CD4-positive, alpha-beta T cell treated with Interleukin-15 for 1 hour (primary cell): ENCODE measurements around the gene DDX41.
A peak's percentile ranks its signal among the peaks of the same experiment; 100 is the strongest.

Experiments
- DNase-seq: peaks from one replicate; pipeline ENCODE4 v3.0.0-alpha.2; 2020

Gene DDX41

DNA sequence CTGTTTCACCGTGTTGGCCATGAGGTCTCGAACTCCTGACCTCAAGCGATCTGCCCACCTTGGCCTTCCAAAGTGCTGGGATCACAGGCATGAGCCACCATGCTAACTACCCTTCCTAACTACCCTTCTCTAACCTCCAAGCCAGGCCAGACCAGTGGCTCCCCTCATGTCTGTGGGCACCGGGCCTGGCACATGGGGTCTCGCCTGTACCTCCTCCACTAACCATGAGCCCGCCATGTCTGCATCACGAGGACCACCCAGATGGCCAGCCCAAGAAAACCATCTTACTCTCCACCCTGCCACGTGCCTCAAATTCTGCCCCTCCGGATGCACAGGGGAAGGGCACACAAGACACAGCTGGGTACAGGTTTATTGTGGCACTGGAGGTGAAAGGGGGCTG, 33.7 kb downstream of the DDX41 start:
- no peak for DNase-seq

DNA sequence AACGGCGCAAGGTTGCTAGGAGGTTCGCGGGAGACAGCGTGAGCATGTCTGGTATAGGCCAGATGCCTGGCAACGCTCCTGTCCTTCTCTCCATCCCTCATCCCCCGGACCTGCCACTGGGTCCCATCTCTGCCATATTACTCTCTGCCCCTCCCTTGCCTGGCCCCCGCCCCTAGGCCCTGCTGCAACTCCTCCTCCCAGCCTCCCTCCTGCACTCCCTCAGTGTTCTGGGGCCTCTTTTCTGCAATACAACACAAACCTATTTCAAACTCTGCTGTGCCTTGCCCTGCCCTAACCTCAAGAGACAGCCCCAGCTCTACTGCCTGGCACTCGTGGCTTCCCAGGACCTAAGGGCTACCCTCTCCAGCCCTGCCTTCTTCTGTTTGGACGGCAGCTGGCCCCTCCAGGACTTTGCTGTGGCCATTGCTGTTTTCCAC, 34.4 kb downstream of the DDX41 start:
- DNase-seq: no peak

DNA sequence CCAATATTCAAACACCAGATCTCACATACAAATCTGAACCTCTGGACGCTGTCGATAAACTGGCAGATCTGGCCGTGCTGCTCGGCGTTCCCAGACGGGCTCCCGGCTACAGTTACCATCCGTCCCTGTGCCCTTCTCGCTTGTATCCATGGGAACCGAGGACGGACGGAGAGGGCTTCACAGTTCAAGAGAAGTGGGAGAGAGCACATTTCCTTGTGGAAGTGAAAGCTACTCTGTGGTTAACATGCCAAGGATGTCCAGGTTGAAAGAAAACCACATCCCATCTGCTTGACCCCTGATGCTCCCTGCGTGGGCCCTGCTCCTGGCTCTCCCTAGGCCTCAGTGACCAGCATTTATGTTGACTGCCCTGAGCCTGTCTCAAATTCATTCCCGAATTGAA, 37.0 kb downstream of the DDX41 start:
- DNase-seq: no peak

DNA sequence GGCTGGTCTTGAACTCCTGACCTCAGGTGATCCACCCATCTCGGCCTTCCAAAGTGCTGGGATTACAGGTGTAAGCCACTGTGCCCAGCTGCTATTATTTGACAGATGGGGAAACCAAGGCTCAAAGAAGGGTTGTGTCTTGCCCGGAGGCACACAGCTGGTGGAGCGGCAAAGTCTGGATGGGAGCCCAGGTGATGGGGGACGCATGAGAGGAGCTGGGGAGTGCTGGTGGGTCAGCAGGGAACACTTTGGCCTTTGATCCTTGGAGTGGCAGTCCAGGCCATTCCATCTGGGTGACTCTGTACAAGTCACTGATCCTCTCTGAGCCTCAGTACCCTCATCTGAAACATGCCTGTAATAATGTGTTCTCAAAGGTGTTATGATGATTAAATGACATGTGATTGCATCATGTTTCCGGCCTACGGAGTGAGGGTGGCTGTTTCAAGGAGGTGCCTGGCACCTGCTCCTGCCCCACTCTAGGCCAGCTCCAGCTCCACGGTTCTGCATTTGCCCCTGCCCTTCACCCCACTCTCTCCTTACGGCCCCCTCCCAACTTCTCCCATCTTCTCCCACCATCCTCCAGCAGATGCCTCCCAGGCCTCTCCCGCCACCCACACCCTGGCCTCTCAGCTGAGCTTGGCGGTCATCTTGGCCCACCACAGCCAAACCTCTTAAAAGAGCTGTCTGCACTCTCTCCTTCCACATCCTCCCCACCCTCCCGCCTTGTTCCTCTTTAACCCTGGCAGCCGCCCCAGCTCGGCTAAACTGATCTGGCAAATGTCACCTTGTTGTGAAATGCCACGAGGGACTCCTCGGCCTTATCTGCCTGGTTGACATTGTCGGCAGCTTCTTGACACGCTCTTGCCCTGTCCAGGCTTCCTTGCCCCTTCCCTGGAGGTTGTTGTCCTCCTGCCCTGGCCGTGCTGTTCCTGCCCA, 37.8 kb downstream of the DDX41 start:
- peak; percentile 59 for DNase-seq

DNA sequence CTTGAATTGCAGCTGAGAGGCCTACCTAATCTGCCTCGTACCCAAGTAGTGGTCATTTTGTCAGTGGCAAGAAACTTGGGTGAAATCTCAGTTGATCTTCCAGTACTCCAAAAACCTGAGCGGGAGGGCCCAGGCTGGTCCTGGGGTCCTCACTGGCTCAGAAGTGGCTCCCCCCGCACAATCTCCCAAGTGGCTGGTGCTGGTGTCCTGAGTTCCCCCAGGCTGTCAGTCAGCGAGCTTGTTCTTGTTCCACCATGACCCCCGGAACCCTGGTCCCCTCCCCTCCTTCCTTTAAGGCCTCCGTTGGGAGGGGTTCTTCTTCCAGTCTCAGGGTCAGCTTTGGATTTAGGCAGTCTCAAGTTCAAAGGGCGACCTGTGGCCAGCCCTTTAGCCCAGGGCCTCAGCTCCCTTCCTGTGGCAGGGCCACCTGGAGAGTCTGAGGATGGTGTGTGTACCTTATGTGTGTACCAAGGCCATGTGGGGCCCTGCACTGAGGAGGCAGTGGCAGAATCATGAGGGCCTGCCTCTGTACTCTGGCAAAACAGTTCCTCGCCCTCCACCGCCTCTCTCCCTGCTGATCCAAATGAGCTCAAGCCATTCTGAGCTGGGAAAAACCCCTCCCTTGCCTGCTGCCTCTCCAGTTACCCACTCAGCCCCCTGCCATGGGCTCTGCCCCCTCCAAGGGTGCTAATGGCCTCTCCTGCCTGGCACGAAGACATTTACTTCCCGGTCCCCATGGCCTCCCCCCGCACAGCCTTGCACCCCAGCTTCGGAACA, 38.9 kb downstream of the DDX41 start:
- DNase-seq: no peak

DNA sequence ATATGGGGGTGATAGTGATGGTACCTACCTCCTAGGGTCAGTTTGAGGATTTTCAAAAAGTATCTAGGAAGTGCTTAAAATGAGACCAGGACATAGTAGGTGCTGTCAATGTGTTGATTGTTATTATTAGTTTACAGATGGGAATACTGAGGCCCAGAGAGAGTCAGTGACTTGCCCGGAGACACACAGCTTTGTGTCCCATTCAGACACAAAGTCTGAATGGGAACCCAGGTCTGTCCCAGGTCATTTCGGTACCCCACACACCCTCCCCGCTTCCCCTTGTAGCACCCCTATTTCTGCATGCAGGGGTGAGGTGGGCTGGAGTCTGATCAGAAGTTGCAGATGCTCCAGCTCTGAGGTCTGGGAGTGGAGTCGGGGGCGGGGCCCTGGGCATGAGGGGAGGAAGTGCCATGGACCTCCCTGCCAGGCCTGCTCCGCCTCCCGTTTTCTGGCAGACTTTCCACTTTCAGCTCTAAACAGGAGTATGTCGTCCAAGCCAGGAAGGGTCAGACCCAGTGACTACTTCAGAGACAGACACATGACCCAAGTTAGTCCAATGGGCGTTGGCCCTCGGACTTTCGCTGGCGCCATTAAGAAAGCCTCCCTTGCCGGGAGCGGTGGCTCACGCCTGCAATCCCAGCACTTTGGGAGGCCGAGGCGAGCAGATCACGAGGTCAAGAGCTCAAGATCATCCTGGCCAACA, 40.1 kb downstream of the DDX41 start:
- no peak for DNase-seq

DNA sequence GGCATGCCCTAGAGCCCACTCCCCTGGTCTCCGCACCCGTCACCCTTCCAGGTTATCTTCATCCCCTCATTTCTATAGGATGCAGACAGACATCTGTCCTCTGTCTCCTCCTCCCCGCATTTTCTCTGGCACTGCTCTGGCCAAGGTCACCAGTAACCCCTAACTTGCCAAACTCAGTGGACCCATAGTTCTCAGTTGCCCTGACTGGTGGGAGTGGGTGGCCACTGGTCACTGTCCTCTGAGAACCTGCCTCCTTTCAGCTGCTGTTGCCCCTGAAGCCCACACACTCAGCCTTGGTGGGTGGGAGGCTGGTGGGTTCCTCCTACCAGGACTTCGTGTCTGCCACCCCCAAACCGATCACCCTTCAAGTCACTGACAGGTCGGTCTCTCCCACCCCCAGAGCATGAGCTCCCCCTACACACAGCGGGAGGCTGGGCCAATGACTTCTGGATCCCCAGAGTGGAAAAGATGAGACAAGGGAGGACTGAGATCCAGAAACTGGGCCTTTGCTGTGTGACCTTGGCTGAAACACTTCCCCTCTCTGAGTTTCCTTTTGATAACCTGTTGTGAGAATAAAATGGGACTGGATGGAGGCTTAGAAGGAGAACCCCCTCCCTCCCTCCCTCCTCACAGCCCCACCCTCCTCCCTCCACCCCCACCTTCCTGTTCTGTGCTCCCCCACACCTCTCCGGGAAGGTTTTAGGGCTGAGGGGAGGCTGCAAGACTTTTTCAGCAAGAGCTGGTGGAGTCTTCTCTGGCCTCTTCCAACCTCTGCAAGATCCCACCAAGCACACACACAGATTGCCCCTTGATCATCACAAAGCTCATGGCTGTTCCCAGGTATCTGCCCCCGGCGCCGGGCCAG, 41.0 kb downstream of the DDX41 start:
- DNase-seq: no peak

DNA sequence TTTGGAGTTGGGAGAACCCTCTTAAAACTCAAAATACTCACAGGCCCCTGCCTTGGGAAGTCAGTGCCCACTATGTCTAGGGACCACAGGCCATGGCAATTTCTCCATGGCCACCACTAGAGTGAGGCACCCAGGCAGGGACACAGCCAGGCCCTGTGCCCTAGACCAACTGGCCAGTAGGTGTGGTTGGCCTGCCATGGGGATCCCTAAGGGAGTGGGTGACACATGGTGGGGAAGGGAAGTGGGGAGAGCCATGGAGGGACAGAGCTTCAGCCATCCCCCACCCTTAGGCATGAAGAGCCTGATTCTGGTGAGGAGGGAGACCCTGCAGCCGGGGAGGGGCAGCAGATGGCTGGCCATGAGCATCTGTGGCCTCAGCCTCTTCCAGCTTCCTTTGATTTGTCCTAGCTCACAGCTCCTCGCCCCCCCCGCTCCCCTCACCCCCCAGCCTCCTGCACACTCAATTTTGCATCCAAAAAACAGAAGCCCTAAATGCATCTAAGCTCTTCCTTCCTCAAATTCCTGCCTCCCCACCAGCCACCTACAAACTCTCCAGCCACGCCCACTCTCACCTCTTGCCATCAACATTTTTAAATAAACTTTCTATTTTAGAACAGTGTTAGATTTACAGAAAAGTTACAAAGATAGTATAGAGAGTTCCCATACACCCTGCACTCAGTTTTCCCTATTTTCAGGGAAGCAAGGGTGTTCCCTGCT, 41.8 kb downstream of the DDX41 start:
- DNase-seq: no peak

DNA sequence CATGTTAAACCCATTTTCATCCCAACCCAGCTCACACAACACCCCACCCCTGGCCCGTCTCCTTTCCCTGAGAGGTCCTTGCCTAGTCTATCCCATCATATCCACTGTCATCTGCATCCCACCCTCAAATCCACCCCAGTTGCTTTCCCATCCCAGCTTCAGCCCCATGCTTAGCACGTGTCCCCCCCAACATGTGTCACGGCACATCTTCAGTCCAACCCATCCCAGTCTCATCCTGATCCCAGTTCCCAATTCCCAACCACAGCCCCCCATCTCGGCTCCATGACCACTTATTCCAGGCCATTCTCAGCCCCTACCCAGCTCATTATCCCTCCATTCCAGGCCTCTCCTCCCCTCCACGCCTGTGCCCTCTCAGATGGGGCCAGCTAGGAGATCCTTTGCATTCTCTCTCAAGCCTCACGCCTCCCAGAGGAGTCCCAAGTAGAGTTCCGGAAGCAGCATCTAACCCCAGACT, 42.7 kb downstream of the DDX41 start:
- no peak for DNase-seq

DNA sequence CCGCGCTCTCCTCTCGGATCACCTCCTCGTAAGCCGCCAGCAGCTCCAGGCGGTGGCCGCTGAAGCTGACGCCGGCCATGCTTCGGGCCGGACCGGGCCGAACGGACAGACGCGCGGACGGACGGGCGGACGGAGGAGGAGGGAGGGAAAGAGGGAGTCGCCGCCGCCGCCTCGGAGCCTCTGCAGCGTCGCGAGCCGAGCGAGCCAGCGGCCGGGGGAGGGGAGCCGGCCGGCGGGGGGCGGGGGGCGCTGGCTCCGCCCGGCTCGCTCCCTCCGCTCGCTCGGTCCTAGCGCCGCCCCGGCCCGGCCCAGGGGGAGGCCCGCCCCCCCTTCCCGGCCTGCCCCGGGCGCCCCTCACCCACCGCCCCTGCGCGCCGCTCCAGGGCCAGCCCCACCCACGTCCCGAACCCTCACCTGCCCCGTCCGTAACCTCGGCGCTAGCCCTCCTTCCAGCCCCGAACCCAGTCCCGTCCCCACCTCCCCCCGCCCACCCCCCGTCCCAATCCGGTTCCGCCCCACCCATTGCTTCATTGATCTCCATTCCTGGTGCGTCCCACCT, 43.2 kb downstream of the DDX41 start, which contains the start of gene DBN1:
Gene DBN1, minus strand, starts transcription at position 192 of the 559 bp plus-strand sequence. Its CDS starts 113 bp downstream, at position 79.
- DNase-seq: no peak

DNA sequence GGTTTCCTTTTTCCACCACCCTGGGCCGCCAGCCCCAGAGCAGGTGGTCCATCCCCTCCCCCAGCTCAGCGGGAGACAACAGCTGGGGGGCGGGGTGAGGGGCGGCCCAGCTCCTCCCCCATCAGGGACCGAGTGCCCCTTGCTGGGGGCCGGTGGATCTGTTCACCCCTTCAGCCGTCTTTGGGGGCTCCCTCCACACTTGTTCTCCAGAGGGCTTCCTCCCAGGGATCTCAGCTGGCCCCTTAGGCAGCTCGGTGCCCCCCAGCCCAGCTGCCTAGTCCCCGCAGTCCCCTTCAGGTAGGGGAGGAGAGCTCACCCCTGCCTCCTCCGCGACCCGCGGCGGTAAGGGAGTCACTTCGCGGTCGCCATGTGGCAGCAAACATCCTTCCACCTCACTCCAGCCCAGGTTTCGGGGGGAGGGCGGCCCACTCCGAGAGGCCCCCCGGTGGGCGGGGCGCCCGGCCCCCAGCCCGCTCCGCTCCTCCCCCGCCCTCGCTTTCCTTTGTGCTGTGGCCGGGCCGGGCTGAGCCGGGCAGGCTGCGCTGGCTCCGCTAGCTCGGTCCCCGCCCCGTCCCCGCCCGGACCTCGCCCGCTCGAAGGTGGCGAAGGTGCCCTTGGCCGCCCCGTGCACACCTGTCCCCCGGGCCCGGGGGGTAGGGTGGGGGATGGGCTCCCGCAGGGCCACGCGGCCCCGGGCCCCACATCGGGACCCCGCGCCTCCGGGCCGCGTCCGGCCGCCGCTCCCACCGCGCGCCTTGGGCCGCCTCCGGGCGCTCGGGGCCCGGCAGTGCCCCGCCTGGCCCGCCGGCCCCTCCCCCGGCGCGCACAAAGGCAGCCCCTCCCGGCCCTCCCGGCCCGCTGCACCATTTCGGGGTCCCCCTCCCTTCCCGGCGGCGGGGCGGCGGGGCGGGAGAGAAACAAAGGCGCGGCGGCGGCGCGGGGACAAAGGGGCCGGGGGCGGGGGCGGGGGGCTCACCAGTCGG, 44.0 kb downstream of the DDX41 start:
- DNase-seq: peak; percentile 69

DNA sequence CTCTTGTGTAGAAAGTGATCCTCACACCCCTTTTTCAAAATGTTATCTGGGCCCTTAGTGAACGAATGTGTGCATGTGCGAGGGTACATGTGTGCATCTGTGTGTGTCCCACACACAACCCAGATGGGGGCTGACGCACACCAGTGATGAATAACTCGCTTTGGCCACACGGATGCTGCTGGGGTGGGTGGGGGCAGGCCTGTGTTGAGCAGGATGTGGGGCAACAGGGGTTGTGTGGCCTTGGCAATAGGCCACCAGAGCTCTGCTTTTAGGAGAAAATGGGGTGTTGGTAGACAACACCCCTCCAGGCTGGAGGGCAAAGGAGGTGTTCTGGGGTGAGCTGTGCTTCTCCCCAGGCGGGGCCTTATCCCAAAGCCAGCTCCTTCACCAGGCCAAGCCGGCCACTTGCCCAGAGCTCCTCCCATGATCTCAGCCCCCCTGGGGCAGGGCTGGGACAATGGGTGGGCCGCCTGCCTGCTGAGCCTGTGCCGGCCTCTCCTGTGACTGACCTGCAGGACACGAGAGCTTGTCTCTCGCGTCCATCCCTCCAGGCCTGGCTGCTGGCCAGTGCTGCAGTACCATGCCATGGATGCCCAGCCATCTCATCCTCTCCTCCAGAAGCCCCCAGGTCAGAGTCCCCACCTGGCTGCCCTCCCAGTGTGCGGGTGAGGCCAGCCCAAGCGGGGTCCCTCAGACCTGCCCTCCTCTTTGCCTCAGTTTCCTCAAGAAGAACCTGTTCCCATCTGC, 45.0 kb downstream of the DDX41 start:
- DNase-seq: peak; percentile 38

DNA sequence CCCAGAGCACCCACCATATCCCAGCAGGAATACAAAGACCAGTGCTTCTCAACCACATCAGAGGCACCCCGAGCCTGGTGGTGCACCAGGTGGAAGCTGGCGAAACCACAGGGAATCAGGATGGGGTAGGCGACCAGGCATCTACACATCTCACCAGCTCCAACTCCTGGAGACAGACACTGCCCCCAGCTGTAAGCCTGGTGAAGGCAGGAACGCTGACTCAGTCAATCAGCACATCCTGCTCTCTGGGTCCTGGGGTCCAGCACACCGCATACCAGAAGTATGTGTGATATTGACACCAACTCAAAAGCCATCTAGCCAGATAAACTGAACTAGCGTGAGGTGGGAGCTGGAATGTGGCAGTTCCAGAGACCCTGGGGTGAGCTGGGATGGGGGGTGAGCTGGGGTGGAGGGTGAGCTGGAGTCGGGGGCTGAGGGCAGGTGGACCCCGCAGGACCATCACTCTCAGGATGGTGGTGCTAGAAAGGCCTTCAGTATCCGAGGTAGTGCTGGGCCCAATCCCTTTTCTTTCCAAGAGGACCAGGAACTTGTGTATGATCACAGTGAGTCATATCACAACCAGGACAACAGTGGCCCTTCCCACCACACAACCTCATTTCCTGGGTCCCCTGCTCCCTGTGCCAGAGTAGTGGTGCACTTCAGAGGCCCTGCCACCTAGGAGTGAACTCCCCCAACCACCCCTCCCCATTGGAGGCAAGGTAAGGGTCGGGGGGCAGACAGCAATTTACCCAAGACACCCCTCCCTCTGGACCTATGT, 45.8 kb downstream of the DDX41 start:
- no peak for DNase-seq

DNA sequence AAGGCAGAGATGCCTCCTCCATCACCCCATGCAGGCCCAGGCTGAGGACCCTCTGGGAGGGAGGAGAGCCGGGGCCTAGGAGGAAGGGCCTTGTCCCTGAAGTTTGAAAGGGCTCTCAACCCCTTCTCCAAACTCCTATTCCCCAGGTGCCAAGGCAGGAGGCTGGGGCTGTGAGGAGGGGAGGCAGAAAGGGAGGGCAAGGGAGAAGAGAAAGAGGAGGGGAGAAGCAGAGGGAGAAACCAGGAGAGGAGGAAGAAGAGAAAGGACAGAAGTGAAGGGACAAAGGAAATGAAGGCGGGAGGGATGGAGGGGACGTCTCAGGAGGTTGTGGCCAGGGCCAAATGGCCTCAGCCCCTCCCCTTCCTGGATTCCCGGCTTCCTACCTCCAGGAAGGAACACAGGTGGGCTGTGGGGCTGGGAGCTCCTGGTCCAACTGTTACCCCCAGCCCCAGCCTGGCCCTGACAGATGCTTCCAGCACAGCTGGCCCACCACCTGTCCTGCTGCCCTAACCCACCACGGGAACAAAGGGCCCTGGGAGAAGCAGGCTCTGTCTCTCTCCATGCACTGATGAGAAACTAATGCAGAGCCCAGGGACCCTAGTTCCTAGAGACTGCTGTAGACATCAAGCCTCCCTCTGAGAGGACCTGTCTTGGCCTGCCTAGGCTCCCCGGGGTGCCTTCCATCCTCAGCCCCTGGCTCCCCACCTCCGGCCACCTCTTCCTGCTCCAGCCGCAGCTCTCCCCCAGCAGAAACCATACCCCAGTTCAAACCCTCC, 46.8 kb downstream of the DDX41 start:
- no peak for DNase-seq

DNA sequence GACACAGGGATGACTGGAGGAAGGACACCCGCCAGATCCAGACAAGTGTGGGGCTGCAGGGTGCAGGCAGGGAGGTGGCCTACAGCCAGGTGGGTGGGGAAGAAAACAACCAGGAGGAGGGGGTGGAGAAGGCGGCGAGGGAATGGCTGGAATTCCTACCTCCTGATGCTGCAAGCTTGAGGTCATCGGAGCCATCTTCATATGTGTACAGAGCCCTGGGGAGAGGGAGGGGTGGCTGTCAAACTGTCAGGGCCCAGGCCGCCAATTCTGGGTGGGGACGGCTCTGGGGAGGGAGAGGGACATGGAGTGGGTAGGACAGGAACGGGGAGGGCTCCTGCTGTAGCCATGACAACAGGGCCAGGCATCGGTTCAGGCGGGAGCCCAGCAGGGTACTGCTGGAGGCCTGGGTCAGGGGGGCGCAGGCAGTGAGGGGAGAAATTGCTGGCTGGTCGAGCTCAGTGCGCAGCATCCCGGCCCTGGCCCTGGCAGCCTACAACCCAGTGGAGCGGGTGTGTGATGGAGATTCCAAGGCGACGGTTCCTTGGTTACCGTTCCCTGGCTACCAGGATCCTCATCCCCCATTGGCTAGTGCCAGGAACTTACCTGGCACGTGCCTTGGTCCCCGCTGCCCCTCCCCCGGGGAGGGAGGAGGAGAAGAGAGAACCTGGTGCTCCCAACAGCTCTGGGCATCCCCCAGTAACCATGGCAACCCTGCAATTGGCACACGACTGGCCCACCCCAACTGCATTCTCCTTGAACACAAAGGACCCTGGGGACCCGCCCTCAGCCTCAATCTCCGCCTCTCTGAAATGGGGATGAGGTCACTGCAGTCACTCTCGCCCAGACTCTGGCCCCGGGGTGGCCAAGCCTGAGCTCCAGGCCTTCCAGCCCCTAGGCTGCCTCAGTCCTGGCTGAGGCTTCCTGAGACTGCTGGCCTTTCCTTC, 47.8 kb downstream of the DDX41 start:
- DNase-seq: no peak

DNA sequence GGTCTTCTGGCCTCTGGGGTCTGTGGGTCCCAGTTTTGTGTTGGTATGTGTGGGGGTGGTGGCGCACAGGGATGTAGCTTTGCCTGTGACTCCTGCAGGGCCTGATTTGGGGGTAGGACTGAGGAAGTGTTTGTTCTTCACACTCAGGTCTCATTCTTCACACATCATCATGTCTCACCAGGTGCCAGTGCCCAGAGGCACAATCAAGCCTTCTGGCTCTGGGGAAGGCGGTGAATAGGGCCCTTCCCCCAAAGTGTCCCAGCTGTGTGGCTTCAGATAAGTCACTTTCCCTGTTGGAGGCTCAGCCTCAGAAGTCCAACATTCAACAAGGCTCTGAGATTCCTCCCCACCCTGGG, 48.5 kb downstream of the DDX41 start:
- DNase-seq: no peak
